ENCODE results near the gene ACAN.

Gene ACAN

GRCh38 chr15:88803241-88803919 lies at the start of gene ACAN:
ACAN (plus strand) TSS chr15:88803436; CDS start chr15:88836207, 32,771 bp downstream.
- no peak for DNase-seq

DNA sequence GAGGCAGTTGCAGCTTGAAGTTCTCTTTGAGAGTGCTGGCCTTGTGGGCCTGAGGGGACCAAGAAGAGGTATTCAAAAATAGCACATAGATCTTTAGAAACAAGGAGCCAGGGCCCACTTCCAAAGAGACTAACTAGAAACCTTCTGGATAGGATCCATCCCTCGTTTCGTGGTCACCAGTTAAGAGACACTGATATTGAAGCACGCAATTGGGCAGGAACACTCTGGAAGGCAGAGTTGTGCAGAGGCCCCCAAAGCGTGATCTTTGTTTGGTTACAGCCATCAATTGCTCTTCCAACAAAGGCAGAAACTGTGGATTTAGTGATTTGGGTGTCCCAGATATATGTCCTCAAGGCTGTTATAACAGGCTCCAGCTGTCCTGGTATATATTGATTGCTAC lies 46.7 kb upstream of the ACAN start:
- DNase-seq = no peak

DNA sequence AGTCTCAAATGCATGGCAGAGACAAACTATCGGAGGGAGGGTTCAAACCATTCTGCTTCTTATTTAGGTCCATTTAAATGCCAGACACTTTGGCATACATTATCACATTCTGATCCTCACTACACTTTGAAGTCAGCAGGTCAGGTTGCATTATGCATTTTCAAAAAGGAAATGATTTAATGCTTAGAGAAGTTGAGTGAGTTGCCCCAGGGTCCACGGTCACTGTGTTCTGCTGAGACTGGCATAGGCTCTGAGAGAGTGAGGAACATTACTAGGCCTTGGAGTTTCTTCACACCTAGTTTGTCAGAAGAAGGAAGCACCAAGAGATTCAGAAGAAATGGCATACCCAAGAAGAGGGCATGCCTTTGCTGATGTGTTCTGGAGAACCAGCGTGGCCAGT lies 46.3 kb upstream of the ACAN start:
- DNase-seq = no peak

DNA sequence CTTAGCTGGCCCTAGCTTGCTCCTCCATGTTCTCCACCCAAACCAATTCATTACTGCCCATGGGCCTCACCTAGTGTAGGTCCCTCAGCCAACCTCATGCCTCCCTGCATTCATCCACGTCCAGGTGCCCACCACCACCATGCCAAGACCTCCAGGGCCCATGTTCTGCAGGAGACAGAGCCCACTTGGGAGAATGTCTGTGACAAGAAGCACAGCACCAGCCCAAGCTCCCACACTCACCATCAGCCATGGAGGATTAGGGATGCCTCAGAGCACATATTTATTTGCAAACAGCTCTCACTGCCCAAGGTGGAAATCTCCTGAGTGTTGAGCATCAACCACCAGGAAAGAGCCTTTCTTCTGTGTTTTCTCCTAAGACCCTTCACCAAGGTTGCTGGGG lies 43.4 kb upstream of the ACAN start:
- no peak for DNase-seq

- no peak for DNase-seq
Observed at GRCh38 chr15:88764448-88764847, 38.8 kb upstream of the ACAN start.

- DNase-seq = no peak
Observed at GRCh38 chr15:88765212-88765611, 38.0 kb upstream of the ACAN start.

- no peak for DNase-seq
Observed at GRCh38 chr15:88769161-88769971, 33.9 kb upstream of the ACAN start.

- no peak for DNase-seq
Observed at GRCh38 chr15:88775776-88776175, 27.5 kb upstream of the ACAN start.

DNA sequence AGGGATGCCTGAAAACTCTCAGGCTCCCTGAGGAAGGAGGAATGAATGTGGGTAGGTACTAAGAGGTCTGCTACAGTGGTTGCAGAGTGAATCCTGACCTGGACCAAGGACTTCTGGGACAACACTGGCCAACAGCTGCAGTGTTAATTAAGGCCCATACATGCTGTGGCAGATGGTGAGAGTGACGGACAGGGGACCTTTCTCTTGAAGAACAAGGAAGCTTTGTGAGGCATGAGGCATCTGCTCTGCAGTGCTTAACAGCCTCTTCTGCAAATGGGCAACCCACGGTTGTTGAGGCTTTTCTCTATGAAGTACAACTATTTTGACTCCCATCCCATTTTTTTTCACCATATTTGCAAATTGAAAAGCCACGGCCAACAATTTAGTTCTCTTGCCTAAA lies 26.6 kb upstream of the ACAN start:
- no peak for DNase-seq

GRCh38 chr15:88779944-88780343 lies 23.3 kb upstream of the ACAN start:
- no peak for DNase-seq

- DNase-seq = no peak
Observed at GRCh38 chr15:88782465-88782864, 20.8 kb upstream of the ACAN start.

DNA sequence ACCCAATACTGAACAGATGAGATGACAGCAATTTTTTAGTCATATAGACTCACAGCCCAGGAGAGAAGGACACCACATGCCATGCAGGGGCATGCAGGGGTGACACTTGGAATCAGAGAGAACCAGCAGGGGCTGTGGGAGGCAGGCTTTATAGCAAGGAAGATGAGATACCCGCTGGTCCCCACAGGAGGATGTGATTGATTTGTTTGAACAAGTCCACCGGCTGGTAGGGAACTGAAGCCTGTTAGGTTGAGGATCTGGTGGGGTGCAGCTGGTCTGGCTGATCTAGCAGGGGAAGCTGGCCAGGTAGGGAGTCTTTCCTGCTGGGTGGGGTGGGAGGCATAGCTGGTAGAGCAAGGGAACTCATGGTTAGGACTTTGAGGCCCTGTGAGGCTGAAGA lies 18.0 kb upstream of the ACAN start:
- no peak for DNase-seq

DNA sequence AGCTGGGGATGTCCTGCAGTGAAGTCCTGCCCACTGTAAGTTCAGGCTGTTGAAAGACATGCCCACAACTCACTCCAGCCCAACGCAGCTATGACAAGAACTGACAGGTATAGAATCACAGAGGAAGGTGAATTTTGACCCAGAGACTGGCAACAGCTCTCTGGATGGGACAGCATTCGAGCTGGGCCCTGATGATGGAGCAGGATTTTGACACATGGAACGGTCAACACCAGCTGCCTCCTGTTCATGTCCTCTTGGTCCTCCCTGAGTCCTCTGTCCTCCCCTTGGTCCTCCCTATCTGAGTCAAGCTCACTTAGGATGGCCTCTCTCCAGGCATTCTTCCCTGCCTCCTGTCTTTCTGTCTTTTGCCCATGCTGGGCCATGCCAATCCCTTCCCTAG lies 15.2 kb upstream of the ACAN start:
- no peak for DNase-seq

DNA sequence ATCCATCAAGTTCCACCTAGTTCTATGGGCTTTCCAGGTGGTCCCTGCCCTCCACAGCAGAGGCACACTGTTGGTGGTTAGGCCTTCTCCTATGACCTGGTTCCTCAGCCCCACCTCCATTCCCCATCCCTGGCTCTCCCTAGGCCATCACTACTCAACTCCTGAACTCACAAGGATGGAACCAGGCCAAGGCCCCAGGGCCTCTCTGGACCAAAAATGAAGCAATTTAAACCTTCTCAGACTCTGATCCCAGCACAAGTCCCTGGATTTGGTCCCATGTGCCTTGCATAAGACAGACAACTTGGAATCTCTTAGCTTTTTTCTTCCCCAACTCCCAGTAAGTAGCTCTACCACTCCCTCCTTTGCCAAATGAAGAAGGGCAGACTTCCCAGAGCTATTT lies 14.4 kb upstream of the ACAN start:
- no peak for DNase-seq

DNA sequence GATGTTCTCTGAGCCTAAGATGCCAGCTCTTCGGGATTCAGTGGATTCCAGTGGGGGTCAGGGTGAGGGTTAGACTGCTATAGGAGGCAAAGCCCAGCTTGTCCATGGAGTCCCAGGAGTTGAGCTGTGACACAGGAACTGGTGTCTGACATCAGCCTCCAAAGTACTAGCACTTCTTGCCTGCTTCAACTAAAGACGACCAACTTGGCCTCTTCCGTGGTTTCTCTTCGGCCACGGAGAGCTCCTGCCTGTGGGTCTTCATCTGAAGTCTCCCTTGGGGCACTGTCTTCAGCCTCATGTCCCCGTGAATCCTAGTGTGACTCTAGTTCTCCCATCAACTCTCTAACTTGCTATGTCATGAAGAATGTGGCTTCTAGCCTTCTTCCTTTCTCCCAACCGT lies 12.8 kb upstream of the ACAN start:
- DNase-seq = no peak

DNA sequence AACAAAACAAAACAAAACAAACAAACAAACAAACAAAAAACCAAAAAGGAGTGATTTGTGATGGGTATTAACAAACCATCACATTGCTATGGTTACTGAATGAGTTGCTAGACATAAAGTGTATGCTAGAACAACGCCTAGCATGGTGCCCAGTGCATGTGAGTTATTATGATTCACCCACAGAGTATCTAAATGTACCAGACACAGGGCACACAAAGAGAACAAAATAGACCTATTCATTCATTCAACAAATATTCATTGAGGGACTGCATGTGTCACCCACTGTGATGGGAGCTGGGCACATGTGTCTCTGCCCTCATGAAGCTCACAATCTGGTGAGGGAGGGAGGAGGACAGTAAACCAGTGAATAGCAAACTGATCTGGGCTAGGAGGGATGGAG lies 11.6 kb upstream of the ACAN start:
- no peak for DNase-seq

- no peak for DNase-seq
Observed at GRCh38 chr15:88792342-88793282, 10.6 kb upstream of the ACAN start.

DNA sequence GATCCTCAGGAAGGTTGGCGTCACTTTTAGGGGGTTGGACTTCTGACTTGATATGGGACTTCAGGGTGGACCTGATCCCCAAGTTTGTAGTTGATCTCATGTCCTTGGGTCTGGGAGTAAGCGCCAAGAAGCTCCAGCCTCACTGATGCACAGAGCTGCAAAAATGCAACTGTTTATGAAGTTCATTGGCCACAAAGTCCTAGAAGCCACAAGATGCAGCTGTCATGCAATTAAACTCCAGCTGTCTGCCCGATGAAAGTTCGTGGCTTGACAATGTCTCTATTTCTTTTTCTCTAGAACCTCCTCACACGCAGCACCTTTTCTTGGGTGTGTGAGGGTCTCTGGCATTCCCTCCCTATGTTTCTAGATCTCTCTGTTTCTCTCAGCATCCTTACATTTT lies 9.2 kb upstream of the ACAN start:
- no peak for DNase-seq

GRCh38 chr15:88797663-88798339 lies 5.4 kb upstream of the ACAN start:
- DNase-seq = no peak

- DNase-seq = no peak
Observed at GRCh38 chr15:88799341-88799740, 3.9 kb upstream of the ACAN start.

- DNase-seq = no peak
Observed at GRCh38 chr15:88800026-88800425, 3.2 kb upstream of the ACAN start.

- no peak for DNase-seq
Observed at GRCh38 chr15:88800738-88801137, 2.5 kb upstream of the ACAN start.
